DLD1 (cell line): ENCODE measurements around the gene MEN1.

ENCODE experiments used
- in situ Hi-C: cut with HindIII; loops from 2 replicates; pipeline ENCODE4 v1.10.0; 2017; ENCODE audit warnings: low sequenced_read_pairs

Gene MEN1

DNA sequence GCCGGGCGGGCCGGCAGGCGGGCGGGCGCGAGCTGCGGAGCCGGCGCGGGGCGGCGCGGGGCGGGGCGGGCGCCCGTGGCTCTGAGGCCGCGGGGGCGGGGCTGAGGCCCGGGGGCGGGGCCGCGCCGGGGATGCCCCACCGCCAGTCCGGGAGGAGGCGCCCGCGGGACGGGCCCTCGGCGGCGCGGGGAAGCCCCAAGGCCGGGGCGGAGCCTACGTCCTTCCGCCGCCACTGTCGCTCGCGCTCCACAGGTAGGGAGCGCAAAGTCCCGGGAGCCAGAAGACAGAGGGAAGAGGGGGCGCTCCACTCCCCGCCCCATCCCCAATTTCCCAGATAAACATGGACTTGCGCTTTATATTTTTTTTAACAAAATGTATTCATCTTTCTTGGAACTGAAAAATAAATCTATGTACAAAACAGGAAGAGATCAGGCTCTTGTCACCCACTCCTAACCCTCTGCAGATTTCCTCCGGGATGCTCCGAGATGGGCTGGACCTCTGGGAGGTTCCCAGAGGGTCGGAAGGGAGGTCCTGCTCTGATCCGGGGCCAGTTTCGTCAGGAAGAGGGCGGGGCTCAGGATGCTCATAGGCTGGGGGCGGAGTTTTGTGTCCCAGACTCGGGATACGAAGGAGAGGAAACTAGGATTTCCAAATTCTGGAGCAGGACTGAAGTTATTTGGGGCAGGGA, 7.0 kb downstream of the MEN1 start, which contains the start of gene MAP4K2:
TSS of gene MAP4K2 (minus strand) at position 57 of the 688 bp plus-strand sequence. CDS start 65 bp downstream, outside the sequence.
- in situ Hi-C loops: no loop called here

DNA sequence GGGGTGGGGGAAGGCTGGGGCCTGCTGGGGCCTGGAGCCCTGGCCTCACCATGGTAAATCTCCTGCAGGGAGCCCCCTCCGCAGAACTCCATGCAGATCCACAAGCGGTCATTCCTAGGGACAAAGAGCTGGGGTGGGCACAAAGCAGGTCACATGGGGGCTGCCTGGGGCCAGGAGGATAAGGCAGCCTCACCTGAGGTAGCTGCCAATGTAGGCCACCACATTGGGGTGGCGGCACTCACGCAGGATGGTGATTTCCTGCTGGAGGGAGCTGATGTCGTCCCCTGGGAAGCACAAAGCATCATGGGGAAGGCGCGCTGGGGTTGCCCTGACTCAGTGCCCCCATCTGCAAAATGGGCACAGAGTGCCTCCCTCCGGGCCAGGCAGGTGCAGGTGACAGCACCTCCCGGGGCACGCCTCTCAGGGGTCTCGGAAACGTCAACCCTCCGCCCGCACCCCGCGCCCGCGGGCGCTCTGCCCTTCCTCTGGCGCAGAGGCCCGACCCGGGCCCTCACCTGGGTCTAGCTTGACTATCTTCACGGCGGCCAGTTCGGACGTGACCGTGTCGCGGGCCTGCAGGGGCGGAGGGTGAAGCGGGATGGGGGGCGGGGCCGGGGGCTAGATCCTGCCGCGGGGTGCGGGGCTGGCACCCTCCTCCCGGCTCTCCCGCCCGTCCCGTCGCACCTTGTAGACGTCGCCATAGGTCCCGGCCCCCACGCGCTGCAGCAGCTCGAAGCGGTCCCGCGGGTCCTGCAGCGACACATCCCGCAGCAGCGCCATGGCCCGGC, 7.8 kb downstream of the MEN1 start:
- in situ Hi-C loops: no loop called here

- in situ Hi-C loops: no loop called here
Measured at GRCh38 chr11:64801561-64802369, 8.6 kb downstream of the MEN1 start.

DNA sequence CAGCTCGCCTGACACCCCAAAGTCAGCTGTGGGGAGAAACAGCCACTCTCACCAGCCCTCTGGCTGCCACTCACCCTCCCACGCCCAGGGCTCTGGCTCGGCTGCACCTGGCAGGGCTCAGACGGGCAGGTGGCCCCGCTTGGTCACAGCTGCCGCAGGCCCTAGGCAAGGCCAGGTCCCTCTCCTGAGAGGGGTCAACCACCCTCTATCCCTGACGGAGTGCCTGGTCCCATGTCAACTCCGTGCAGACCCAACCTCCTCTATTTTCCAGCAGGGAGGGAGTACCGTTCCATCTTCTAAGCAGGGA, 9.2 kb downstream of the MEN1 start:
- in situ Hi-C loops: no loop called here

GRCh38 chr11:64800303-64801157, 9.8 kb downstream of the MEN1 start:
- in situ Hi-C loops: no loop called here

DNA sequence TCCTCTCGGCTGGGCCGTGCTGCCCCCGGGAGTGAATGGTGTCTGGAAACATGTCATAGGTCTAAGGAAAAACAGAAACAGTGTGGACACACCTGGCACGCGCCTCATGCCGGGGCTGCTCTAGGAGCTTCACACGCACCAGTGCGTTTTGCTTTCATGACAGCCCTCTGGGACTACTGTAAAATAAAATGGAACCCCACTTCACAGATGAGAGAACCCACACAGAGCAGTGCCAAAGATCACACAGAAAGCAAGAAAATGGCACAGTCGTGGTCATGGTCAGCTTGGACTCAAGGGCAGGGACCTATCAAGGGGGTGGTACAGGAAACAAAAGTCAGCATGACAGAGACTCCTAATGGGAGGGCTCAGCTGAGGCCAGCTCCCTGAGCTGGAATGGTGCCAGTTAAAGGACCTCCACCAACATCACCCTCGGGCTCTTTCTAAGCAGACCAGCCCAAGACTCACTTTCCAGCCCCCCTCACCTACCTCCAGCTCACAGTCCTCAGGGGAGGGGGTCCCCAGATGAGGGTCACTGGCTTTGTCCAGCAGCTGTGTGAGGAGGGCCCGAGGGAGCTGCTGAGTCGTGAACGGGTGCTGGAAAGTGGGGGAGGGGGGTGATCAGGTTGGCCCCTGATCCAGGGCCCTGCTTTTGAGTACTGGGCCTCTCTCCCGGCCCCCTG, 10.6 kb downstream of the MEN1 start:
- in situ Hi-C loops: no loop called here

- in situ Hi-C loops: no loop called here
Measured at GRCh38 chr11:64799256-64799622, 11.1 kb downstream of the MEN1 start.

DNA sequence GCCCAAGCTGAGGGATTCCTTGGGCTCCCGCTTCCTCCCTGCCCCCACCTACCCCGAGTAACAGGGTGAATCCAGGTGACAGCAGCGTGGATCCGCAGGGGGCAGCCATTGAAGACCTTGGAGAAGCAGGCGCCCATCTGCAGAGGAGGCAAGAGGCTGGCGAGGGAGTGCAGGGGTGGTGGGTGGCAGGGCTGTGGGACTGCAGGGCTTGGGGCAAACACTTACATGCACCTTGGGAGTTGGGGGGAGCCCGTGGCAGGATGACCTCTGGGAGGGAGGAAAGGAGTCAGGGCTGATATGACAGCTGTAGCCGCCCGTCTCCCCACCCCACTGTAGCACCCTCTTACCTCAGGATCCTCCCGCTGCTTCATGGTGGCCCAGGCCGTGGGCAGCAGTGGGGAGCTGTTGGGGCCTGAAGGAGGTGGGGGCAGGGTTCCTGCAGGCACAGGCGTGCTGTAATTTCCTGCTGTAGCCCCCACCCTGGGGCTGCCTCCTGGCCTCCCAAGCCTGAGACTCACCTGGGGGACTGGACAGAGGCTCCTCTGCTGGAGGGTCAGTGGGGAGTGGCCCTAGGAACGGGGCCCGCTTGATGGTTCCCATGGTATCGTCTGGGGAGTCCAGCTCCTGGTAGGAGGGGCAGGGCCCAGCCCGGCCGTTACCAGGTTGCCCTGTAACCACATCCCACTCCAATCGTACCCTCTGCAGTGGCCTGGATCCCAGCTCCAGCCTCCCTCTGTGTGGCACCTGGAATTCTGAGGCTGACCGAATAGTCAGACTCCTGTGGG, 13.4 kb downstream of the MEN1 start:
- in situ Hi-C loops: no loop called here

- in situ Hi-C loops: no loop called here
Measured at GRCh38 chr11:64796047-64796756, 14.1 kb downstream of the MEN1 start.

DNA sequence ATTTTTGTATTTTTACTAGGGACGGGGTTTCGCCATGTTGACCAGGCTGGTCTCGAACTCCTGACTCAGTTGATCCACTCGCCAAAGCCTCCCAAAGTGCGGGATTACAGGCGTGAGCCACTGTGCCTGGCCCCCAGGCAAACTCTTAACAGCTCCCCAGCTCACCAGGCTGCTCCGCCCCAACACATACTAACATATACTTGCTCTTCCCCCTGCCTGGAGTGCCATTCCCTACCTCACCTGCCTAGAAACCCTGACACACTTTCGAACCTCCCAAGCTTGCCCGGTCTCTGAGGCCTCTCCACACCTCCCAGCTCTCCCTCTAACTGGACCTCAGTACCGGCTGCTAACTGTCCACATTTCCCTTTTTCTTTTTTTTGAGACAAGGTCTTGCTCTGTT, 15.8 kb downstream of the MEN1 start:
- in situ Hi-C loops: no loop called here

- in situ Hi-C loops: no loop called here
Measured at GRCh38 chr11:64793271-64794160, 16.8 kb downstream of the MEN1 start.

GRCh38 chr11:64792482-64792881, 17.9 kb downstream of the MEN1 start:
- in situ Hi-C loops: no loop called here

GRCh38 chr11:64791781-64792291, 18.5 kb downstream of the MEN1 start:
- in situ Hi-C loops: no loop called here

GRCh38 chr11:64790205-64791095, 19.9 kb downstream of the MEN1 start:
- in situ Hi-C loops: no loop called here

DNA sequence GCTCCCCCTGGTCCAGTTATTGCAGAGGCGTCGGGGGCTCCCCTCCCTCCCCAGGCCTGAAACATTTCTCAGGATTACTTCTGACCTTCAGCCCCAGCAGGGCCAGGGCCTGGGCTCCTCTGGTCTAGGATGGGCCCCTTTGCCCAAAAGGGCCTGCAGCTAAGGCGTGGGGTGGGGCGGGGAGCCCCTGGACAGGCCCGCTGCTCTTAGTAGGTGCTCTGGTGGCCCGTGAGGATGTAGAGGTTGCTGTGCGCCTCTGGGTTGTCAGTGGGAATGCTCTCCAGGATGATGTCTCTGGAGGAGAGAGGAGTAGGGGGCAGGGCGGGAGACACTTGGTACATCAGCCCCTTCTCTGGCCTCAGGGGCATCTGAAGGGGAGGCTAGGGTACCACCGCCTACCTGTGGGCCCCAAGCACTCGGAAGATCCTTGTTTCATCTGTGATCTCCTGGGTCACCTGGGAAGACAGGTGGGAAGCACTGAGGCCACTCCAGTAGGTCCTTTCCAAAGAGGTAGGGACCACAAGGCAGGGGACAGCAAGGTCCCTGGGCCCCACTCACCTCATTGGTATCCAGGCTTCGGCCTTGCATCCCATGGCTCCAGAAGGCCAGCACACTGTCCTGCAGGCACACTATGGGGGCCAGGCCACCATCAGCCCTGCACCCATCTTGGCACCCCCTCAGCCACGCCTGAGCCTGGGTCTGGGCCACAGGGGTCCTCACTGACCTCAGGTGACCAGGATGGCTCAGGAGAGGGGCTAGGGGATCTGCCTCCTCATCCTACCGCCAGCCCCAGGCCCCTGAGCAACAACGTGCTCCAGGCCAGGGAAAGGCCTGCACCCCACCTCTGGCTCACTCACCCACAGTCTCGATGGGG, 20.8 kb downstream of the MEN1 start:
- in situ Hi-C loops: no loop called here
